Mesodermal cell (in vitro differentiated cells): ENCODE results near the gene FAM24B.
"Not testable (repeated sequence)": the region's sequence is repeated elsewhere in the genome, so short reads cannot be mapped to it uniquely, and the experiment has no call there.

Experiments
- H3K27ac ChIP-seq: 2 replicates; pipeline ENCODE4 v1.7.0; 2013; ENCODE audit warnings: mild to moderate bottlenecking, low read depth, low read length, moderate library complexity; ENCODE audit not compliant: severe bottlenecking
- H3K36me3 ChIP-seq: 2 replicates; pipeline ENCODE4 v1.7.1; 2013; ENCODE audit warnings: mild to moderate bottlenecking, low read length, moderate library complexity; ENCODE audit not compliant: control insufficient read depth, insufficient read depth
- H3K4me1 ChIP-seq: one replicate; pipeline ENCODE4 v1.7.1; 2013; ENCODE audit warnings: mild to moderate bottlenecking, low read length; ENCODE audit not compliant: insufficient read depth, control insufficient read depth, poor library complexity, severe bottlenecking
- H3K4me3 ChIP-seq: 2 replicates; pipeline ENCODE4 v1.7.0; 2013; ENCODE audit warnings: low read length, control low read depth, mild to moderate bottlenecking; ENCODE audit not compliant: insufficient read depth, poor library complexity, severe bottlenecking; ENCODE audit errors: extremely low read depth
- H3K9me3 ChIP-seq: 2 replicates; pipeline ENCODE4 v1.7.1; 2013; ENCODE audit warnings: mild to moderate bottlenecking, low read length, moderate library complexity; ENCODE audit not compliant: control insufficient read depth
- WGBS, 2 experiments: methylation state at CpG; one replicate each; pipeline ENCODE4 v1.1.5; 2013; ENCODE audit warnings: missing lambda C conversion rate in 2 of 2; ENCODE audit not compliant: insufficient coverage in 2 of 2; 5-methylcytosine and 5-hydroxymethylcytosine counted together

FAM24B gene

GRCh38 chr10:122876467-122876855 lies 2.9 kb downstream of the FAM24B start:
- Histone ChIP-seq H3K4me3 (no peak overlapping the region), H3K36me3 (no peaks in the 10 kb centered on the region), H3K27ac (no peak overlapping the region), H3K4me1 (peaks cover 3% of the 10 kb centered on the region), H3K9me3 (peaks cover 3% of the 10 kb centered on the region)
- 71% methylated on average over 1 of the region's 1 CpG; no CpG with 5 or more reads in 1 of the 2 experiments for WGBS, 2 experiments

- WGBS, 2 experiments = 12 to 13% methylated on average over 4 to 6 of the region's 6 CpGs
- Histone ChIP-seq H3K9me3 (peaks cover 3% of the 10 kb centered on the region), H3K27ac (no peak overlapping the region), H3K4me3 (no peak overlapping the region), H3K36me3 (no peaks in the 10 kb centered on the region), H3K4me1 (peaks cover 3% of the 10 kb centered on the region)
Measured at GRCh38 chr10:122875843-122876466, 3.4 kb downstream of the FAM24B start.

GRCh38 chr10:122871947-122872346 lies 7.4 kb downstream of the FAM24B start:
- not testable (repeated sequence) for H3K4me3 ChIP-seq

GRCh38 chr10:122868768-122869167 lies 10.6 kb downstream of the FAM24B start:
- not testable (repeated sequence) for H3K4me3 ChIP-seq, H3K36me3 ChIP-seq, H3K27ac ChIP-seq, H3K4me1 ChIP-seq
- peaks cover 13% of the 10 kb centered on the region for H3K9me3 ChIP-seq
- WGBS, 2 experiments = 80% methylated on average over 1 of the region's 2 CpGs; no CpG with 5 or more reads in 1 of the 2 experiments

More at GRCh38 chr10:122871947-122872346, 7.4 kb downstream of the FAM24B start:
- not testable (repeated sequence) for H3K9me3 ChIP-seq, H3K27ac ChIP-seq, H3K36me3 ChIP-seq, H3K4me1 ChIP-seq
- no CpG with 5 or more reads among the region's 2 CpGs for WGBS, 2 experiments

- H3K27ac ChIP-seq, H3K4me1 ChIP-seq, H3K4me3 ChIP-seq, H3K36me3 ChIP-seq: not testable (repeated sequence)
- peaks cover 10% of the 10 kb centered on the region for H3K9me3 ChIP-seq
- 80 to 100% methylated on average over 1 of the region's 3 CpGs for WGBS, 2 experiments
Measured at GRCh38 chr10:122866757-122867482, 12.5 kb downstream of the FAM24B start.

- H3K27ac ChIP-seq = no peak overlapping the region
- 100% methylated on average over 1 of the region's 1 CpG; no CpG with 5 or more reads in 1 of the 2 experiments for WGBS, 2 experiments
- peaks cover 10% of the 10 kb centered on the region for H3K4me1 ChIP-seq
- H3K9me3 ChIP-seq = peaks cover 10% of the 10 kb centered on the region
- H3K36me3 ChIP-seq = no peaks in the 10 kb centered on the region
- no peak overlapping the region for H3K4me3 ChIP-seq
Measured at GRCh38 chr10:122864901-122865300, 14.5 kb downstream of the FAM24B start.

- no CpG with 5 or more reads among the region's 2 CpGs for WGBS, 2 experiments
- Histone ChIP-seq H3K36me3 (no peaks in the 10 kb centered on the region), H3K9me3 (peaks cover 10% of the 10 kb centered on the region), H3K4me3 (no peak overlapping the region), H3K27ac (no peak overlapping the region), H3K4me1 (peaks cover 10% of the 10 kb centered on the region)
Measured at GRCh38 chr10:122864194-122864592, 15.2 kb downstream of the FAM24B start.

- 100% methylated on average over 1 of the region's 2 CpGs; no CpG with 5 or more reads in 1 of the 2 experiments for WGBS, 2 experiments
- H3K27ac ChIP-seq = no peak overlapping the region
- H3K36me3 ChIP-seq = no peaks in the 10 kb centered on the region
- peaks cover 10% of the 10 kb centered on the region for H3K9me3 ChIP-seq
- no peak overlapping the region for H3K4me3 ChIP-seq
- peaks cover 10% of the 10 kb centered on the region for H3K4me1 ChIP-seq
Measured at GRCh38 chr10:122863216-122864193, 15.9 kb downstream of the FAM24B start.

GRCh38 chr10:122861711-122862161 lies 17.6 kb downstream of the FAM24B start:
- H3K36me3 ChIP-seq = no peaks in the 10 kb centered on the region
- no peak overlapping the region for H3K4me3 ChIP-seq
- WGBS, 2 experiments = 55 to 90% methylated on average over 1 of the region's 1 CpG
- H3K9me3 ChIP-seq = peaks cover 6% of the 10 kb centered on the region
- H3K27ac ChIP-seq = peak overlapping the region; percentile 68
- peaks cover 10% of the 10 kb centered on the region for H3K4me1 ChIP-seq

GRCh38 chr10:122859527-122859926 lies 19.9 kb downstream of the FAM24B start:
- no peaks in the 10 kb centered on the region for H3K9me3 ChIP-seq
- H3K36me3 ChIP-seq = no peaks in the 10 kb centered on the region
- WGBS, 2 experiments = 100% methylated on average over 1 of the region's 1 CpG; no CpG with 5 or more reads in 1 of the 2 experiments
- H3K27ac ChIP-seq = no peak overlapping the region
- H3K4me3 ChIP-seq = no peak overlapping the region
- H3K4me1 ChIP-seq = peaks cover 19% of the 10 kb centered on the region
